Embryonic facial prominence (tissue), 1 donor: ENCODE results near the gene BEST2.

ENCODE experiments used
- DNase-seq: peaks from one replicate; pipeline ENCODE4 v3.0.0-alpha.2; 2016; ENCODE audit errors: extremely low spot score

BEST2 gene

GRCh38 chr19:12769689-12770088 lies 18.1 kb downstream of the BEST2 start:
- no peak for DNase-seq

- DNase-seq: no peak
Measured at GRCh38 chr19:12770922-12771321, 19.3 kb downstream of the BEST2 start.

- DNase-seq: no peak
Measured at GRCh38 chr19:12772323-12772722, 20.7 kb downstream of the BEST2 start.

GRCh38 chr19:12773571-12773970 lies 22.0 kb downstream of the BEST2 start:
- no peak for DNase-seq

- DNase-seq: no peak
Measured at GRCh38 chr19:12774588-12775555, 23.3 kb downstream of the BEST2 start, which contains the start of gene HOOK2. Gene HOOK2 (minus strand): TSS chr19:12775552. CDS start chr19:12775449, 103 bp downstream.

GRCh38 chr19:12777217-12778016 lies 25.8 kb downstream of the BEST2 start:
- peak; percentile 66 for DNase-seq

GRCh38 chr19:12778017-12778904 lies 26.7 kb downstream of the BEST2 start:
- DNase-seq: no peak

- DNase-seq: no peak
Measured at GRCh38 chr19:12778905-12779161, 27.2 kb downstream of the BEST2 start.

GRCh38 chr19:12779162-12779993 lies 27.8 kb downstream of the BEST2 start:
- DNase-seq: no peak

GRCh38 chr19:12782174-12782423 lies 30.5 kb downstream of the BEST2 start:
- DNase-seq: no peak

GRCh38 chr19:12782424-12783290 lies 31.1 kb downstream of the BEST2 start:
- peak; percentile 68 for DNase-seq

GRCh38 chr19:12783291-12783848 lies 31.8 kb downstream of the BEST2 start:
- DNase-seq: no peak

- no peak for DNase-seq
Measured at GRCh38 chr19:12783849-12784393, 32.3 kb downstream of the BEST2 start.

- no peak for DNase-seq
Measured at GRCh38 chr19:12784394-12784870, 32.8 kb downstream of the BEST2 start.

GRCh38 chr19:12784871-12785430 lies 33.4 kb downstream of the BEST2 start:
- no peak for DNase-seq

- DNase-seq: no peak
Measured at GRCh38 chr19:12785431-12786031, 33.9 kb downstream of the BEST2 start.

GRCh38 chr19:12786141-12786870 lies 34.7 kb downstream of the BEST2 start:
- DNase-seq: no peak

- DNase-seq: no peak
Measured at GRCh38 chr19:12786952-12787351, 35.4 kb downstream of the BEST2 start.
